ENCODE measurements around the gene ZCCHC7. TPM values are rescaled to one million over a fixed set of nuclear protein-coding genes. Genes with fewer than 3 reads are reported as not detected.

The ZCCHC7 gene
- total RNA-seq, 1 donor from 2014 or later = 12.0 TPM

DNA sequence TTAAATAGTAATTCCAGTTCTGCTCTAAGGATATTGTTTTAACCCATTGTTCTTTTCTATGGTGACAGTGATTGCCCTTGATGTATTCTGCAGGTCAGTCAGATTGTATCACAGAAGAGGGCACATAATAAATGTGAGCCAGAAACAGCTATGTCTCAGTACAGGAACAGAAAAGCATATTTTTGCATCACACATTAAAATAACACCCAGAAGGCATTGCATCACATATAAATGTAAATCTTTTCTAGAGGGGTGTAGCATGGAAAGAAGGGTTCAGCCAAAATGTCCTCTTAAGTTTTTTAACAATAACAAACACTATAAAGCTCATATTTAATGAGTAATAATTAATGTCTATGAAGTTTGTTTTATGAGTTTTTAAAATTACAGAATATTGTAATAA is 30.0 kb downstream of the ZCCHC7 start:
- DNase-seq (ENCODE audit: low spot score) = no peak
- no peak overlapping the region for H3K27ac Mint-ChIP-seq (ENCODE audit: unreplicated experiment)
- H3K27me3 Mint-ChIP-seq (ENCODE audit: unreplicated experiment) = no peaks in the 10 kb centered on the region
- H3K4me3 Mint-ChIP-seq (ENCODE audit: unreplicated experiment) = no peak overlapping the region
- peaks cover 17% of the 10 kb centered on the region for H3K4me1 Mint-ChIP-seq (ENCODE audit: unreplicated experiment)
- no peak for TF ChIP-seq CTCF (IDR thresholded peaks at IDR 0.05; ENCODE audit: unreplicated experiment)
- no peaks in the 10 kb centered on the region for H3K36me3 Mint-ChIP-seq (ENCODE audit: low read depth, unreplicated experiment)
- no peaks in the 10 kb centered on the region for H3K9me3 Mint-ChIP-seq (ENCODE audit: unreplicated experiment)

GRCh38 chr9:37151812-37152211 is 31.4 kb downstream of the ZCCHC7 start:
- H3K36me3 Mint-ChIP-seq (ENCODE audit: low read depth, unreplicated experiment) = no peaks in the 10 kb centered on the region
- no peak overlapping the region for H3K27ac Mint-ChIP-seq (ENCODE audit: unreplicated experiment)
- H3K4me3 Mint-ChIP-seq (ENCODE audit: unreplicated experiment) = no peak overlapping the region
- no peaks in the 10 kb centered on the region for H3K27me3 Mint-ChIP-seq (ENCODE audit: unreplicated experiment)
- TF ChIP-seq CTCF (IDR thresholded peaks at IDR 0.05; ENCODE audit: unreplicated experiment) = no peak
- peaks cover 11% of the 10 kb centered on the region for H3K4me1 Mint-ChIP-seq (ENCODE audit: unreplicated experiment)
- DNase-seq (ENCODE audit: low spot score) = no peak
- no peaks in the 10 kb centered on the region for H3K9me3 Mint-ChIP-seq (ENCODE audit: unreplicated experiment)

GRCh38 chr9:37152365-37152764 is 32.0 kb downstream of the ZCCHC7 start:
- H3K4me3 Mint-ChIP-seq (ENCODE audit: unreplicated experiment) = no peak overlapping the region
- H3K36me3 Mint-ChIP-seq (ENCODE audit: low read depth, unreplicated experiment) = no peaks in the 10 kb centered on the region

DNA sequence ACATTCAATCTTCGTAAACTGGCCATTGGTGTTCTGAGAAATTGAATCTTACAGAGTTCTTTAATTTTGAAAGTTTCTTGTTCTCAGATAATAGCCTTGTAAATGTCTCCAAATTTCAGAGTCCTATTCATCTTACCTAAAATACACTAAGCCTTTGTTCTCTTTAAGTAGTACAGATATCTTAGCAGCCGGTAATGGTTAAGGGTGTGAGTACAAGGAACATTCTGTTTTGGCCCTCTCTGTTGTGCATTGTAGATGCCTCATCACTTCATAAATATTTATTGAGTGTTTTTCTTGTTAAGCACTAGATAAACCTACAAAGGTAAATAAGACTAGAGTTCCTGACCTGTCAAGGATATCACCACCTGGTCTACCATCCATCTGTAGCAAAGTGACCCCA is 35.2 kb downstream of the ZCCHC7 start:
- Mint-ChIP-seq H3K4me3 (ENCODE audit: unreplicated experiment) (no peak overlapping the region), H3K36me3 (ENCODE audit: low read depth, unreplicated experiment) (no peaks in the 10 kb centered on the region), H3K9me3 (ENCODE audit: unreplicated experiment) (no peaks in the 10 kb centered on the region), H3K27me3 (ENCODE audit: unreplicated experiment) (no peaks in the 10 kb centered on the region), H3K4me1 (ENCODE audit: unreplicated experiment) (no peaks in the 10 kb centered on the region), H3K27ac (ENCODE audit: unreplicated experiment) (no peak overlapping the region)
- TF ChIP-seq CTCF (IDR thresholded peaks at IDR 0.05; ENCODE audit: unreplicated experiment) = no peak
- no peak for DNase-seq (ENCODE audit: low spot score)

More at GRCh38 chr9:37152365-37152764, 32.0 kb downstream of the ZCCHC7 start:
- H3K27ac Mint-ChIP-seq (ENCODE audit: unreplicated experiment) = no peak overlapping the region
- H3K4me1 Mint-ChIP-seq (ENCODE audit: unreplicated experiment) = peaks cover 8% of the 10 kb centered on the region
- no peaks in the 10 kb centered on the region for H3K9me3 Mint-ChIP-seq (ENCODE audit: unreplicated experiment)
- no peak for DNase-seq (ENCODE audit: low spot score)
- H3K27me3 Mint-ChIP-seq (ENCODE audit: unreplicated experiment) = no peaks in the 10 kb centered on the region
- no peak for TF ChIP-seq CTCF (IDR thresholded peaks at IDR 0.05; ENCODE audit: unreplicated experiment)

DNA sequence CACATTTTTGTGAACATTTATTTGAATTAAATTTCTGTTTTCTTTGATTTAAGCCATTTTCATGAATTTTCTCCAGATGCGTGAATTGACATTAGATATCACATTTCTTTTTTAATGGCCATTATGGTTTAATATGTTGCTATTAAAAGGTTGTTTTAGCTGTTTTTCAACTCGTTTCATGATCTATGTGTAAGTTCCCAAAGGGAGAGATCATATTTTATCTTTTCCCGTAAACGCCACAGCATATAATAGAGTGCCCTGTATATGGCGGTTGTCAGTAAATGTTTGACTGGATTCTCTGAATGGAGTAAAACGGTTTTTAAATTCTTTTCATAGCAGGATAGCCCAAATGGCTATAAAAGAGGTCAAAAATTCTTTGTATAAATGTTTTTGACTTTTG is 35.8 kb downstream of the ZCCHC7 start:
- Mint-ChIP-seq H3K36me3 (ENCODE audit: low read depth, unreplicated experiment) (no peaks in the 10 kb centered on the region), H3K9me3 (ENCODE audit: unreplicated experiment) (no peaks in the 10 kb centered on the region), H3K4me3 (ENCODE audit: unreplicated experiment) (no peak overlapping the region), H3K27me3 (ENCODE audit: unreplicated experiment) (no peaks in the 10 kb centered on the region), H3K27ac (ENCODE audit: unreplicated experiment) (no peak overlapping the region), H3K4me1 (ENCODE audit: unreplicated experiment) (no peaks in the 10 kb centered on the region)
- no peak for TF ChIP-seq CTCF (IDR thresholded peaks at IDR 0.05; ENCODE audit: unreplicated experiment)
- DNase-seq (ENCODE audit: low spot score) = no peak
